GM18861 (cell line): ENCODE measurements around the gene OXGR1.
A peak's percentile ranks its signal among the peaks of the same experiment; 100 is the strongest.
"Not testable (repeated sequence)": the region's sequence is repeated elsewhere in the genome, so short reads cannot be mapped to it uniquely, and the experiment has no call there.

Source experiments
- ATAC-seq: cut with Tn5 transposase; IDR thresholded peaks from one replicate; pipeline ENCODE4 v1.9.1; 2021; ENCODE audit not compliant: unreplicated experiment

The OXGR1 gene

GRCh38 chr13:96994017-96994857, at the start of gene OXGR1:
Gene OXGR1, minus strand, starts transcription at chr13:96994476. Its CDS starts 6,717 bp downstream, at chr13:96987759.
- ATAC-seq = no peak

GRCh38 chr13:97043302-97043701, 49.0 kb upstream of the OXGR1 start:
- no peak for ATAC-seq

- ATAC-seq = no peak
Observed at GRCh38 chr13:97030705-97031452, 36.6 kb upstream of the OXGR1 start.

- ATAC-seq = no peak
Observed at GRCh38 chr13:97028441-97029299, 34.4 kb upstream of the OXGR1 start.

- no peak for ATAC-seq
Observed at GRCh38 chr13:97027162-97027554, 32.9 kb upstream of the OXGR1 start.

GRCh38 chr13:97026531-97027161, 32.4 kb upstream of the OXGR1 start:
- no peak for ATAC-seq

GRCh38 chr13:97023812-97024211, 29.5 kb upstream of the OXGR1 start:
- not testable (repeated sequence) for ATAC-seq

GRCh38 chr13:97023117-97023516, 28.8 kb upstream of the OXGR1 start:
- no peak for ATAC-seq

- no peak for ATAC-seq
Observed at GRCh38 chr13:97021241-97021640, 27.0 kb upstream of the OXGR1 start.

- no peak for ATAC-seq
Observed at GRCh38 chr13:97020689-97021240, 26.5 kb upstream of the OXGR1 start.

- ATAC-seq = no peak
Observed at GRCh38 chr13:97020194-97020593, 25.9 kb upstream of the OXGR1 start.

GRCh38 chr13:97019236-97019635, 25.0 kb upstream of the OXGR1 start:
- ATAC-seq = no peak

- ATAC-seq = peak; percentile 95
Observed at GRCh38 chr13:97018029-97018819, 23.9 kb upstream of the OXGR1 start.

- no peak for ATAC-seq
Observed at GRCh38 chr13:97017322-97017721, 23.0 kb upstream of the OXGR1 start.

- ATAC-seq = no peak
Observed at GRCh38 chr13:97015661-97016350, 21.5 kb upstream of the OXGR1 start.

- ATAC-seq = no peak
Observed at GRCh38 chr13:97012251-97013048, 18.2 kb upstream of the OXGR1 start.

GRCh38 chr13:97011446-97012131, 17.3 kb upstream of the OXGR1 start:
- no peak for ATAC-seq

GRCh38 chr13:97008643-97009042, 14.4 kb upstream of the OXGR1 start:
- ATAC-seq = no peak
